ENCODE measurements around the gene RASGRP3.

RASGRP3 gene

GRCh38 chr2:33589444-33589843 lies 113.0 kb downstream of the RASGRP3 start:
- no peak overlapping the region for H3K4me3 ChIP-seq (ENCODE audit: low read depth, low read length)
- TF ChIP-seq, protein P1, sequence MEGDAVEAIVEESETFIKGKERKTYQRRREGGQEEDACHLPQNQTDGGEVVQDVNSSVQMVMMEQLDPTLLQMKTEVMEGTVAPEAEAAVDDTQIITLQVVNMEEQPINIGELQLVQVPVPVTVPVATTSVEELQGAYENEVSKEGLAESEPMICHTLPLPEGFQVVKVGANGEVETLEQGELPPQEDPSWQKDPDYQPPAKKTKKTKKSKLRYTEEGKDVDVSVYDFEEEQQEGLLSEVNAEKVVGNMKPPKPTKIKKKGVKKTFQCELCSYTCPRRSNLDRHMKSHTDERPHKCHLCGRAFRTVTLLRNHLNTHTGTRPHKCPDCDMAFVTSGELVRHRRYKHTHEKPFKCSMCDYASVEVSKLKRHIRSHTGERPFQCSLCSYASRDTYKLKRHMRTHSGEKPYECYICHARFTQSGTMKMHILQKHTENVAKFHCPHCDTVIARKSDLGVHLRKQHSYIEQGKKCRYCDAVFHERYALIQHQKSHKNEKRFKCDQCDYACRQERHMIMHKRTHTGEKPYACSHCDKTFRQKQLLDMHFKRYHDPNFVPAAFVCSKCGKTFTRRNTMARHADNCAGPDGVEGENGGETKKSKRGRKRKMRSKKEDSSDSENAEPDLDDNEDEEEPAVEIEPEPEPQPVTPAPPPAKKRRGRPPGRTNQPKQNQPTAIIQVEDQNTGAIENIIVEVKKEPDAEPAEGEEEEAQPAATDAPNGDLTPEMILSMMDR (IDR thresholded peaks at IDR 0.05; ENCODE audit: borderline replicate concordance, insufficient read depth, low read depth, low read length): no peak

GRCh38 chr2:33595385-33595784 lies 118.9 kb downstream of the RASGRP3 start:
- TF ChIP-seq, protein P1 (IDR thresholded peaks at IDR 0.05; ENCODE audit: borderline replicate concordance, insufficient read depth, low read depth, low read length): no peak
- no peak overlapping the region for H3K4me3 ChIP-seq (ENCODE audit: low read depth, low read length)

DNA sequence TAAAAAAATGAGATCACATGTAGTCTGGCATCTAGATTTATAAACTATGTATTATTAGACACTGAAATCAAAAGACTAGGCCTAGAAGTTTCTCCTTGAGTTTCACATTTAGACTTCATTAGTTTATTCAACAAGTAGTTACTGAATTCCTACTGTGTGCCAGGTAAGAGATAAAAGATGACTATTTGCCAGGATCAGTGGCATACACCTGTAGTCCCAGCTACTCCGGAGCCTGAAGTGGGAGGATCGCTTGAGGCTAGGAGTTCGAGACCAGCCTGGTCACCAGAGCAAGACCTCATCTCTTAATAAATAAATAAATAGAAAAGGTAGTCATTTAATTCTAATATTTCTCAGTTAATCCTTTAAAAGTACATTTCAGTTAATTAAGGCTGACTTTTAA lies 120.6 kb downstream of the RASGRP3 start:
- no peak overlapping the region for H3K4me3 ChIP-seq (ENCODE audit: low read depth, low read length)
- TF ChIP-seq, protein P1 (IDR thresholded peaks at IDR 0.05; ENCODE audit: borderline replicate concordance, insufficient read depth, low read depth, low read length): no peak

GRCh38 chr2:33598561-33599174 lies 122.2 kb downstream of the RASGRP3 start:
- TF ChIP-seq, protein P1 (IDR thresholded peaks at IDR 0.05; ENCODE audit: borderline replicate concordance, insufficient read depth, low read depth, low read length): no peak
- H3K4me3 ChIP-seq (ENCODE audit: low read depth, low read length): peak overlapping the region; percentile 91

GRCh38 chr2:33599175-33599942 lies 122.9 kb downstream of the RASGRP3 start, which contains the start of gene FAM98A:
Gene FAM98A, minus strand, starts transcription at chr2:33599299. Its CDS starts 78 bp downstream, at chr2:33599221.
- peak within 1 kb of the TSS; percentile 91 for H3K4me3 ChIP-seq (ENCODE audit: low read depth, low read length)

DNA sequence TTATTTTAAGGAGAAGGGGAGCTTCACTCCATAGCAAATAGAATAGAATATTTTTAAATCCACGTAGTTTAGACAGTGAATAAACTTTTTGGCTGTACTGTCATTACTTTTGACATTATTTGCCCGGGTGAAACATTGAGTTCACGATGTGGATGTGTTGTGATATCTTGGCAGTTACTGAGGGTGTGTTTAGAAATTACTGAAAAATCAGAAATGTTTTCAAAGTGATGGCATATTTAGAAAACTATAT lies 123.4 kb downstream of the RASGRP3 start:
- TF ChIP-seq, protein P1 (IDR thresholded peaks at IDR 0.05; ENCODE audit: borderline replicate concordance, insufficient read depth, low read depth, low read length): no peak
- H3K4me3 ChIP-seq (ENCODE audit: low read depth, low read length): peak overlapping the region; percentile 91

More at GRCh38 chr2:33599175-33599942, 122.9 kb downstream of the RASGRP3 start, which contains the start of gene FAM98A:
- TF ChIP-seq, protein P1 (IDR thresholded peaks at IDR 0.05; ENCODE audit: borderline replicate concordance, insufficient read depth, low read depth, low read length): peak; percentile 8; the same call in 1 of the 2 replicates

Measured in GM12875 (cell line).